Osteoblast (primary cell): ENCODE measurements around the gene MAP3K14. TPM values are rescaled to one million over a fixed set of nuclear protein-coding genes. Genes with fewer than 3 reads are reported as not detected.

Experiments used
- DNase-seq: peaks from one replicate; pipeline ENCODE4 v3.0.0; 2011; ENCODE audit warnings: low spot score, mixed read lengths; ENCODE audit not compliant: insufficient read length; ENCODE audit errors: missing footprints
- H2AFZ ChIP-seq: 2 replicates; pipeline ENCODE4 v1.6.0; 2011; ENCODE audit warnings: mild to moderate bottlenecking, low read length
- H3K27ac ChIP-seq: 2 replicates; pipeline ENCODE4 v1.5.1; 2011; ENCODE audit warnings: mild to moderate bottlenecking, low read depth, low read length, moderate library complexity
- H3K27me3 ChIP-seq: 2 replicates; pipeline ENCODE4 v1.6.0; 2012; ENCODE audit warnings: mild to moderate bottlenecking, control low read depth, inconsistent platforms, low read length, moderate library complexity; ENCODE audit not compliant: insufficient read depth
- H3K36me3 ChIP-seq: 2 replicates; pipeline ENCODE4 v1.5.1; 2011; ENCODE audit warnings: mild to moderate bottlenecking, low read length, control low read depth, moderate library complexity; ENCODE audit not compliant: insufficient read depth
- H3K4me1 ChIP-seq: 2 replicates; pipeline ENCODE4 v1.5.1; 2011; ENCODE audit warnings: mild to moderate bottlenecking, low read length, control low read depth, moderate library complexity; ENCODE audit not compliant: insufficient read depth
- H3K4me2 ChIP-seq: 2 replicates; pipeline ENCODE4 v1.6.0; 2011; ENCODE audit warnings: mild to moderate bottlenecking, low read length; ENCODE audit not compliant: insufficient read depth
- H3K4me3 ChIP-seq: fragments of 200-600 bp; sonication (generic); 3 replicates; pipeline ENCODE4 v1.5.1; 2012; ENCODE audit warnings: mild to moderate bottlenecking, low read length, inconsistent platforms; ENCODE audit not compliant: insufficient read depth
- H3K79me2 ChIP-seq: 2 replicates; pipeline ENCODE4 v1.6.0; 2012; ENCODE audit warnings: mild to moderate bottlenecking, low read length, control low read depth, inconsistent platforms; ENCODE audit not compliant: insufficient read depth
- H3K9me3 ChIP-seq: 2 replicates; pipeline ENCODE4 v1.5.1; 2011; ENCODE audit warnings: low read depth, low read length, control low read depth
- H4K20me1 ChIP-seq: 2 replicates; pipeline ENCODE4 v1.6.0; 2012; ENCODE audit warnings: mild to moderate bottlenecking, low read length, control low read depth; ENCODE audit not compliant: insufficient read depth
- total RNA-seq: library from RNA; depleted of rRNA; stranded (reverse); fragments of >200 nt; gene quantifications from 2 replicates; pipeline ENCODE4 v1.2.3, GENCODE V29; 2012
- TF ChIP-seq, protein P1 (sequence below): IDR thresholded peaks from 2 replicates; pipeline ENCODE4 v1.5.1; 2011; ENCODE audit warnings: mild to moderate bottlenecking, low read depth, low read length, moderate library complexity; ENCODE audit errors: extremely low read depth

MAP3K14 gene
- total RNA-seq, 1 donor, result 3.6 TPM

DNA sequence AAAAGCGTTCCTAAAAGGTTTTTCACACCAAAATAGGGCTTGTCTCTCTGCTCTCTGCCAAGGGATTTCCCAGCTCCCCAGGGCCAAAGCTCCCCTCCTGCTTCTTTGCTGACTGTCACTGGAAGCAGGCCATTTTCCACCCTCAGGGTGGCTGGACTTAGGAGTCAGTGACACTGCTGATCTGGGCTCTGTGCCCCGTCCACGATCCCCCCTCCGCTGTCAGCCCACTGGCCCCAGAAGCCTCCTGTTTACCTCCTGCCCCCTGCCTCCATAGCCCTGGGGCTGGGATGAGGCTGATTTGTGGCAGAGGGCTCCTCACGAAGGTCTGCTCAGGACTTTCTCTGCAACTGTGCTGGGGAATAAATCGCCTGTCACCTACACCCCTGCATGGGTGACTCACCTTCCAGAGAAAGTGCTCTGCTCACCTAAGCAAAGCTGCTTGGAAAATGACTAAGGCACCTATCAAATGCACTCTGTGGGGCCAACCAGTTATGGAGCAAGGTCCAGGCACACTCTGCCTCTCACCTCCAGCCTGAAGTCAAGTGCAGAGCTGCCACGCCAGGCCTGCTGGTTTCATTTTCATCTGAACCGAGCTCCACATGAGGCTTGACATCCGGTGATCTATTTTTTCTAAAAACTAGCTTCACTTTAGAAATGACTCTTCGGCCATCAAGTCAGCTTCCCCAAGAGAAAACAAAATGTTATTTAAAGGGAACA, 4.9 kb downstream of the MAP3K14 start:
- TF ChIP-seq, protein P1, sequence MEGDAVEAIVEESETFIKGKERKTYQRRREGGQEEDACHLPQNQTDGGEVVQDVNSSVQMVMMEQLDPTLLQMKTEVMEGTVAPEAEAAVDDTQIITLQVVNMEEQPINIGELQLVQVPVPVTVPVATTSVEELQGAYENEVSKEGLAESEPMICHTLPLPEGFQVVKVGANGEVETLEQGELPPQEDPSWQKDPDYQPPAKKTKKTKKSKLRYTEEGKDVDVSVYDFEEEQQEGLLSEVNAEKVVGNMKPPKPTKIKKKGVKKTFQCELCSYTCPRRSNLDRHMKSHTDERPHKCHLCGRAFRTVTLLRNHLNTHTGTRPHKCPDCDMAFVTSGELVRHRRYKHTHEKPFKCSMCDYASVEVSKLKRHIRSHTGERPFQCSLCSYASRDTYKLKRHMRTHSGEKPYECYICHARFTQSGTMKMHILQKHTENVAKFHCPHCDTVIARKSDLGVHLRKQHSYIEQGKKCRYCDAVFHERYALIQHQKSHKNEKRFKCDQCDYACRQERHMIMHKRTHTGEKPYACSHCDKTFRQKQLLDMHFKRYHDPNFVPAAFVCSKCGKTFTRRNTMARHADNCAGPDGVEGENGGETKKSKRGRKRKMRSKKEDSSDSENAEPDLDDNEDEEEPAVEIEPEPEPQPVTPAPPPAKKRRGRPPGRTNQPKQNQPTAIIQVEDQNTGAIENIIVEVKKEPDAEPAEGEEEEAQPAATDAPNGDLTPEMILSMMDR, result peak; percentile 0
- Histone ChIP-seq H3K27me3 (no peaks in the 10 kb centered on the region), H3K4me1 (peaks cover 70% of the 10 kb centered on the region), H2AFZ (no peak overlapping the region), H3K36me3 (peaks cover 27% of the 10 kb centered on the region), H3K9me3 (no peaks in the 10 kb centered on the region), H3K4me2 (peak overlapping the region; percentile 98), H3K4me3 (peak overlapping the region; percentile 49), H4K20me1 (peaks cover 72% of the 10 kb centered on the region), H3K27ac (peak overlapping the region; percentile 77), H3K79me2 (peaks cover 89% of the 10 kb centered on the region)
- DNase-seq, result peak; percentile 70

DNA sequence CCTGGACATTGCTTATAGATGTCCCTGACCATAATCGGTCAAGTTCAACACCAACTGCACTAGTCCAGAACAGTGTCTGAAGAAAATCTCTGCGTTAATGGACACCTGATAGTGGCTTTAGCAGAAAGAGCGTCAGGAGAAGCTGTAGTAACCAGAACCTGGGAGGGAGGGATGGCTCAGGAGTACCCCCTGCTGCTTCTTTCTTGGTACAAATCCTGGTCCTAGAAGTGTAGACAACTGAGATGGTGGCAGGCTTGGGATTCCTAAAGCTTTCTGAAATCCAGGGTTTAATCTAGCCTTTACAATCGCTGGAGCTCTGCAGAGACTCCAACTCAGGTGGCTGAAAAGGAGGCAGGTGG, 5.4 kb downstream of the MAP3K14 start:
- peaks cover 74% of the 10 kb centered on the region for H3K4me1 ChIP-seq
- H3K27me3 ChIP-seq, result no peaks in the 10 kb centered on the region
- TF ChIP-seq, protein P1, result peak; percentile 22
- H3K36me3 ChIP-seq, result peaks cover 27% of the 10 kb centered on the region
- no peak overlapping the region for H3K4me3 ChIP-seq
- peak overlapping the region; percentile 77 for H3K27ac ChIP-seq
- no peaks in the 10 kb centered on the region for H3K9me3 ChIP-seq
- peak overlapping the region; percentile 98 for H3K4me2 ChIP-seq
- peaks cover 77% of the 10 kb centered on the region for H4K20me1 ChIP-seq
- no peak for DNase-seq
- no peak overlapping the region for H2AFZ ChIP-seq
- H3K79me2 ChIP-seq, result peaks cover 93% of the 10 kb centered on the region

DNA sequence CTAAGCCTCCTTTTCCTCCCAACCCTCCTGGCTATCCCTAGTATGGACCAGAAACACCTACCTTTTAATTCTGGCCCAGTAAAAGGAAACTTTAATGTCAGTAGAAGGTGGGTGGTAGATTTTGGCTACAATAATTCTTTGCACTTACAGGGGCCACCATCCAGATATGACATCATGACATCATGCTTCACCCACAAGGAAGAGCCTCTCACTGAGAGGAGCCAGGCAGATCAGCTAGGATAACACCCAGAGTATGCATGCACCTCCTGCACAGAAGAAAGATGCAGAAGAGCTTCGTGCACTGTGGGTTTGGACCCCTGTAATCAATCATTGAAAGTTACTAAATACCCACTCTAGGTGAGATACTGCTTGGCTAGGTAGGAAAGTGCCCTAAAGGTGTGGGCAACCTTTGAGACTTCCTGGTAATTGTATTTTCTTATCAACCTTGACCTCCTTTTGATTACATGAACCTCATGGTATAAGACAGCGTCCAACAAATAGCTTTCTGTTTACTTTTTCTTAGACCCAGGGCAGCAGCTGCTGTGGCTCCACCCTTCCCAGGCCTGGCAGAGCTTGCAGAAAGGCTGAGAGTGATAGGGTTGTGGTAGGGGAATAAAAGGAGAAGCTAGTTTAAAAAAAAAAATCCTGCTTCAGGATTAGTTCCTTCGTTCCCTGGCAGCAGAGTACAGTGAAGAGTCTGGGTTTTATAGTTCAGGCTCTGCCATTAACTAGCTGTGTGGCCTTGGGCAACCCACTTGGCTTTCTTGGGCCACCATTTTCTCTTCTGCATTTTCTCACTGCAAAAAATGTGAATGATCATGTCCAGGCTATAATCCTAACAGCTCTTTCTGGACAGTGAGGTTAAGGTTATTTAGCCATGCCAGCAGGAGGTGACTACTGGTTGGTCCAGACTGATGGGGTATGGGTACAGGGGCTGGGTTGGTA, 6.2 kb downstream of the MAP3K14 start:
- Histone ChIP-seq H3K4me3 (no peak overlapping the region), H2AFZ (no peak overlapping the region), H3K27ac (peak overlapping the region; percentile 77), H3K79me2 (peaks cover 93% of the 10 kb centered on the region), H3K4me2 (peak overlapping the region; percentile 98), H4K20me1 (peaks cover 78% of the 10 kb centered on the region), H3K36me3 (peaks cover 27% of the 10 kb centered on the region), H3K4me1 (peaks cover 77% of the 10 kb centered on the region), H3K9me3 (no peaks in the 10 kb centered on the region), H3K27me3 (no peaks in the 10 kb centered on the region)
- TF ChIP-seq, protein P1, result no peak
- peak; percentile 86 for DNase-seq

DNA sequence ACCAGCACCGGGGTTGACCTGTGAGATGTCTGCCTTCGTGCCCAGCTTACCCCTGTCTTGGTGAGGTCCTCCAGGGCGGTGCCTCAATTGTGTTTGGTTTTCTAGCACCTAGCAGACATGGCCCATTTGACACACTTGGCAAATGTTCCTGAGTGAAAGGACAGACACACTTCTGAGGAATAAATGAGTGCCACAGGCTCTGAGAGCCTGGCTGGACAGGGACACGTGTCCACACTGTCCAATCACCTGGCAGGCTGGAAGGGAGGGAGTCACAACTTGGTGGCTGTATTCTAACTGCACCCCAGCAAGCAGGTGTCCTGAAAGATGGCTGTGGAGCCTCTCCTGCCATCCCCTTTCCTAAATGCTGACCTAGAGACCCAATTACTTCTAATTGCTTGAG, 7.4 kb downstream of the MAP3K14 start:
- H3K4me1 ChIP-seq, result peaks cover 69% of the 10 kb centered on the region
- H4K20me1 ChIP-seq, result peaks cover 74% of the 10 kb centered on the region
- no peak overlapping the region for H3K4me2 ChIP-seq

More for the DNA sequence above, 7.4 kb downstream of the MAP3K14 start:
- no peak overlapping the region for H2AFZ ChIP-seq
- H3K79me2 ChIP-seq, result peaks cover 90% of the 10 kb centered on the region
- no peaks in the 10 kb centered on the region for H3K9me3 ChIP-seq
- no peak overlapping the region for H3K4me3 ChIP-seq
- H3K27me3 ChIP-seq, result no peaks in the 10 kb centered on the region
- no peak overlapping the region for H3K27ac ChIP-seq
- no peak for DNase-seq
- TF ChIP-seq, protein P1, result no peak
- peaks cover 32% of the 10 kb centered on the region for H3K36me3 ChIP-seq
